NK-92 treated with Interleukin-12 subunit alpha and Interleukin-12 subunit beta, amount 100 ng/mL, for 24 hours (cell line): ENCODE data around the gene ZFHX3.

ENCODE experiments used
- DNase-seq: peaks from one replicate; lab custom pipeline; 2025; lab: John Stamatoyannopoulos, UW

ZFHX3 gene

GRCh38 chr16:72875291-72876031, 172.5 kb downstream of the ZFHX3 start:
- DNase-seq: no peak

GRCh38 chr16:72873853-72874252, 174.1 kb downstream of the ZFHX3 start:
- DNase-seq: no peak

GRCh38 chr16:72873044-72873443, 174.9 kb downstream of the ZFHX3 start:
- no peak for DNase-seq

- no peak for DNase-seq
Observed at GRCh38 chr16:72865835-72866234, 182.1 kb downstream of the ZFHX3 start.

GRCh38 chr16:72865258-72865657, 182.7 kb downstream of the ZFHX3 start:
- no peak for DNase-seq

GRCh38 chr16:72864130-72864833, 183.6 kb downstream of the ZFHX3 start:
- DNase-seq: no peak

- no peak for DNase-seq
Observed at GRCh38 chr16:72862090-72862489, 185.8 kb downstream of the ZFHX3 start.

GRCh38 chr16:72860726-72861562, 187.0 kb downstream of the ZFHX3 start:
- DNase-seq: no peak

GRCh38 chr16:72859581-72859980, 188.3 kb downstream of the ZFHX3 start:
- DNase-seq: no peak

- DNase-seq: no peak
Observed at GRCh38 chr16:72858665-72859493, 189.0 kb downstream of the ZFHX3 start.

- DNase-seq: no peak
Observed at GRCh38 chr16:72857834-72858664, 189.9 kb downstream of the ZFHX3 start.

- DNase-seq: no peak
Observed at GRCh38 chr16:72856797-72857196, 191.1 kb downstream of the ZFHX3 start.

GRCh38 chr16:72854267-72854959, 193.5 kb downstream of the ZFHX3 start:
- DNase-seq: no peak

GRCh38 chr16:72853575-72854266, 194.2 kb downstream of the ZFHX3 start:
- no peak for DNase-seq

GRCh38 chr16:72852421-72852820, 195.5 kb downstream of the ZFHX3 start:
- DNase-seq: no peak

- no peak for DNase-seq
Observed at GRCh38 chr16:72850853-72851252, 197.1 kb downstream of the ZFHX3 start.

GRCh38 chr16:72850021-72850420, 197.9 kb downstream of the ZFHX3 start:
- no peak for DNase-seq

GRCh38 chr16:72848759-72849664, 198.9 kb downstream of the ZFHX3 start:
- no peak for DNase-seq

- DNase-seq: no peak
Observed at GRCh38 chr16:72848028-72848400, 199.9 kb downstream of the ZFHX3 start.
